Testis (tissue), 2 donors: ENCODE results near the gene DENND1A.

Source experiments
- CTCF ChIP-seq, 3 experiments: fragments of 450-650 bp in 2 of 3; fragments of 200-600 bp in 1 of 3; sonication (generic) in 1 of 3; IDR thresholded peaks; one replicate each; pipeline ENCODE4 v1.5.1; 2016 to 2019; ENCODE audit warnings: antibody characterized with exemption in 3 of 3, mild to moderate bottlenecking in 2 of 3, moderate library complexity in 1 of 3
- POLR2A ChIP-seq: fragments of 450-650 bp; IDR thresholded peaks from one replicate; pipeline ENCODE4 v1.6.1; 2017; ENCODE audit warnings: antibody characterized with exemption, mild to moderate bottlenecking, moderate library complexity

GRCh38 chr9:123421186-123421585 lies 508.7 kb downstream of the DENND1A start:
- TF ChIP-seq CTCF (IDR thresholded peaks at IDR 0.05) (no peak), POLR2A (no peak)
